NCI-H1436 treated with DMSO at 0.1 percent for 48 hours (cell line): ENCODE results near the gene MYT1.
"Not testable (repeated sequence)": the region's sequence is repeated elsewhere in the genome, so short reads cannot be mapped to it uniquely, and the experiment has no call there.

Source experiments
- DNase-seq: peaks from one replicate; lab custom pipeline; 2025; lab: John Stamatoyannopoulos, UW

Gene MYT1

DNA sequence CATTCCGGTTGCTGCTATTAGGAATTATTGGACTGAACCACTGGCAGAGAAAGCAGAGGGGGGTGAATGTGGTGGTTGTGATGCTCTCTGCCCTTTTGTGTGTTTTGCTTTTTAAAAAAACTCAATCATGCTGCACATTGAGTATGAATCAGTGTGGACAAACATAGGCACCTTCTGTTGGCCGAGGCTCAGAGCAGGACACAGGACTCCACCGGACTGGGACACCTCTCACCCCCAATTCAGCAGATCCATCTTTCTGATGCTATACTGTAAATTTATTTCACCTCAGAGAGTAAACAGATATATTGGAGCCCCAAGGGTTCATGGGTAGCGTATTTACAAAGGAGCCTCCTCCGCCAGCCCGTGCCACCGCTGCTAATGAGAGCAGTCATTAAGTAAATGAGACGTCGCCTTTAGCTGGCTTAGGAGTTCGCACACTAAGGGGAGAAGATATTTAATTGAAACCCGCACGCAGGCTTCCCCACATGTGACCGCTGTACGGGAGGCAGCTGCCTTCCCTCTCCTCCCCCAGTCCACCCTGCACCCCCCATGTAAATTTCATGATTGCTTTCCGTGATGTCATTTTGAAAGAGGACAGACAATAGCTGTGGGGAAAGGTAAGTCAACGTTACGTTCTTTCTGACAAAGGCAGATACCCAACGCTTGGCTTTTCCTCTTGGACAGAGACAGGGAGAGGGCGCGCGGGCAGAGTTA lies at the start of gene MYT1:
Gene MYT1 (plus strand): TSS at position 330 of the 714 bp plus-strand sequence. CDS start 34,410 bp downstream, outside the sequence.
- DNase-seq = peak; percentile 93

DNA sequence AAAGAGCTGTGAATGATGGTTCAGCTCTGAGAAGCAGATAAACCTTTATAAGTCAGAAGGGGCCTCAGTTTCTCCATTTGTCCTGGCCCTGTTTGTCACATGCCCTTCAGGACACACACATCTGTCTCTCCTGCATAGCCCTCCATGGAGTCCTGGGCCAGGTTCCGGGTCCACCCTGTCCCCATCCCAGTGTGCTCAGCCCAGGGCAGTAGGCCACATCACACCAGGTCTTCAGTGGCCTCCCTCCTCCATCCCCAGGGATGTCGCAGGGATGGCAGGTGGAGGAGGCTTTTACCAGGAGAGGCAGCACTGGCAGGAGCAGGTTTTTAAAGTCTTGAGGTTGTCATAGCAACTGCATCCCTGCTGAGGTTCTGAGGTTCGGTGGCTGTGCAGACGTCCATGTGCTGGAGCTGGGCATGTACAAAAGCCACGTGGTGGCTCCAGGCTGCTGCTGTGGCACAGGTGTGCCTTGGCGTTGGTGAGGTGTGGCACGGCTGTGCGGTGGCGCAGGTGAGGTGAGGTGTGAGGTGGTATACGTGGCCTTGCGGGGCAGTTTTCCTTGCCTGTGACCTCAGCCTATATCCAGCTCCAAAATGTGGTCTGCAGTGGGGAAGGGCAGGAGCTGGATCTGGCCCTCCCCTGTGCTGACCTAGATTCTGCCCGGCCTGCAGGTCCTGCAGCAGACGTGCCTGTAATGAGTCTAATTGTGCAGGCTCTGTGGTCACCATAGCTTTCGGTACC lies 48.9 kb upstream of the MYT1 start:
- no peak for DNase-seq

DNA sequence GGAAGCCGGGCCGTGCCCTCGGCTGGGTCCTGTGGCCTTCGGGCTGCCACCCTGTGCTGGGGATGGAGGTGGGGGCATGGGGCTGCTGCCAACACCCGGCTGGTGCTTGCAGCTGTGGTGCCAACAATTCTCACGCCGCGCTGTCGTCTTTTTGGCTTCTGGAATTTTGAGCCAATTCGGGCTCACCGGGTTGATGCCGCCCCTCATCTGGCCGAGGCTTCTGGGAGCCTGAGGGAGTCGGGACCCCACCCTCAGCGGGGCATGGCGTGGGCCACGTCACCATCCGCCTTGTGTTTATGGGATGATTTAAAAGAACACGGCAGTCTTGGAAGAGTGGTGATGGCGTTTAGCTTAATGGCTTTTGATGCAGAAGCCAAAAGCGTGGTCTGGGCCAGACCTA lies 48.2 kb upstream of the MYT1 start:
- no peak for DNase-seq

DNA sequence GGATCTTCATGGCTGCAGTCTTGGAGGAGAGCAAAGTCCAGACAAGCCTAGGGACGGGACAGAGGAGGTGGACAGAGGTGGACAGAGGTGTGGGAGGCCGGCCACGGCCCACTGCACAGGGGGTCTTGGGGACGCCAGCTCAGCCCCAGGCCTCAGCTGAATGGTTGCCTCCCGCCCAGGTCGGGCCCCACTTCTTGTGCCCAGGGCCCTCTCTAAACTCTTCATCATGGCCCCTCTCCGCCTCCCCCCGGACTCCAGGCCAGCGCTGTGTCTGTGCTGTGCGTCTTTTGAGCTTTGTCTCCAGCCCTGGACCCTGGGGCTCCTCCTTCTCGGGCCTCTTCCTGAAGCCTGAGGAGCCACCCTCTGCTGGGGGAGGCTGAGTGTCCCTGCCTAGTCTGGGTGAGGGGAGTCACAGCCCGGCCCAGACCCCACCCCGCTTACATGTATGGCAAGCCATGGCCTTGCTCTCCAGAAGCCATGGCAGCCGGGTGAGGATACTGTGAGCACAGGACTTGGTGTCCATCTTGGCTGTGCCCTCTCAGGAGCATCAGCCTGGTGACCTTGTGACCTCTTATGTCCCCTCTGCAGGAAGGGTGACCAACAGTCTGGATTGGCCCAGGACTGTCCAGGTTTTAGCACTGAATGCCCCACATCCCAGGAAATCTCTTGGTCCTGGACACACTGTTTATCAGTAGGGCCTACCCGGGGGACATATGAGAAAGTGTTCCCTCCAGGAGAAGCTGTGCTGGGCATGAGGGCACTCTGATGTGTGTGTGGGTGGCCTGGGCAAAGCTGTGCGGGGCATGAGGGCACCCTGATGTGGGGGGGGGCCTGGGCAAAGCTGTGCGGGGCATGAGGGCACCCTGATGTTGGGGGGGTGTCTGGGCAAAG lies 47.5 kb upstream of the MYT1 start:
- DNase-seq = no peak

DNA sequence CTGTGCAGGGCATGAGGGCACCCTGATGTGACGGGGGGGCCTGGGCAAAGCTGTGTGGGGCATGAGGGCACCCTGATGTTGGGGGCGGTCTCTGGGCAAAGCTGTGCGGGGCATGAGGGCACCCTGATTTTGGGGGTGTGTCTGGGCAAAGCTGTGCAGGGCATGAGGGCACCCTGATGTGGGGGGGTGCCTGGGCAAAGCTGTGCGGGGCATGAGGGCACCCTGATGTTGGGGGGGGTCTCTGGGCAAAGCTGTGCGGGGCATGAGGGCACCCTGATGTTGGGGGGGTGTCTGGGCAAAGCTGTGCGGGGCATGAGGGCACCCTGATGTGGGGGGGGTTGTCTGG lies 46.8 kb upstream of the MYT1 start:
- DNase-seq = not testable (repeated sequence)

DNA sequence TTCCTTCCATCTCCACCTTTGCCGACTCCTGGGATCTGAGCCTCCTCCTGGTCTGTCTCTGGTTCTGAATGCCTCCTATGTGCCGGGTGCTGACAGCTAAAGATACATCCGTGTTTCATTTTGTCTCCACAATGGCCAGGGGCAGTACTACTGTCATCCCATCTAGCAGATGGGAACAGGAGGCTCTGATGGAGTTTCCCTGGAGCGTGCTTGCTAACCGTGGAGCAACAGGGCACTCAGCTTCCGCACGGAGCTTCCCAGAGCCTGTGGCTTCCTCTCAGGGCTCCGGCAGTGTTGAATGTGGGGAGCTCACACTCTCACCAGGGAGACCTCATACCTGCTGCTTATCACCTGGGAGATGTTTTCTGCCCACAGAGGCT lies 45.0 kb upstream of the MYT1 start:
- no peak for DNase-seq

DNA sequence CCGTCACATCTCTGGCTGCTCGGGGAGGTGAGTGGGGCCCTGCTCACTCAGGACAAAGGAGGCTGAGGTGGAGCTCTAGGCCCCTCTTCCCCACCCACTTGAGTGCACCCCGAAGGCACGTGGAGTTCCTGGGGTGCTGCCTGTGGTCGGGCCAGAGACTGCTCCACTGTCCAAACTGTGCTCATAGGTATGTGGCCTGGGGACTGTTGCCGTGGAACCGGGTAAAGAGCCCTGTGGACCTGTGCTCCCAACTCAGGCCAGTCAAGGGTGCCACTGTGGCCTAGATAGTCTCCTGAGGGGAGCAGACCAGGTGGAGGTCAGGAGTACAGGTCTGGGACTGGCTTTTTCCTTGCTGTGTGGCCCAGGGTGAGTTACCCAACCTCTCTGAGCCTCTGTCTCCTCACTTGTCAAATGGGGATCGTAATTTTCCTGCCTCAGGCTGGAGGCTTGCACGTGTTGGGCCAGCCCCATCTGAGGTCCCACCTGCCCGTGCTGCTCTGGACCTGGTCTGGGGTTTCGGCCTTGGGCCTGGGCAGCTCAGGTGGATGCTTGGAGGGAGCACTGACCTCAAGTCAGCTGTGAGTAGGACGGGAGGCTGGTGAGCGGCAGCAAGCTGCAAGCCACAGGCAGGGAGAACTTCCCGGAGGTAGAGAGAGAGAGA lies 44.4 kb upstream of the MYT1 start:
- no peak for DNase-seq

DNA sequence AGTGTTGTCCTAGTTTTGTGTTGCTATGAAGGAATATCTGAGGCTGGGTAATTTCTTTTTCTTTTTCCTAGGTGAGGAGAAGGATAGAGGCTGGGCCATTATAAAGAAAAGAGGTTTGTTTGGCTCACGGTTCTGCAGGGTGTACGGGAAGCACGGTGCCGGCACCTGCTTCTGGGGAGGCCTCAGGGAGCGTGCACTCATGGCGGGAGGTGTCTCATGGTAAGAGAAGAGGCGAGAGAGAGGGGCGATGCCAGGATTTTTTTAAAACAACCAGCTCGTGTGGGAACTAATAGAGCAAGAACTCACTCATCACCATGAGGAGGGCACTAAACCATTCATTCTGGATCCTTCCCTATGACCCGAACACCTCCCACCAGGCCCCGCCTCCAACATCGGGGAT lies 42.7 kb upstream of the MYT1 start:
- no peak for DNase-seq

DNA sequence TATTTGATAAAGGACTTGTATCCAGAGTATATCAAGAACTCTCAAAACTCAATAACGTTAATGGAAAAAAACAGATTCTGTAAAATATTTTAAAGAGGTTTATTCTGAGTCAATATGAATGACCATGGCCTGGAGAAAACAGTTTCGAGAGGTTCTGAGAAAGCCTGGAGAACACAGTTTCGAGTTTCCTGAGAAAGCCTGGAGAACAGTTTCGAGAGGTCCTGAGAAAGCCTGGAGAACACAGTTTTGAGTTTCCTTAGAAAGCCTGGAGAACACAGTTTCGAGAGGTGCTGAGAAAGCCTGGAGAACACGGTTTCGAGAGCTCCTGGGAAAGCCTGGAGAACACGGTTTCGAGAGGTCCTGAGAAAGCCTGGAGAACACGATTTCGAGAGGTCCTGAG lies 41.3 kb upstream of the MYT1 start:
- not testable (repeated sequence) for DNase-seq

DNA sequence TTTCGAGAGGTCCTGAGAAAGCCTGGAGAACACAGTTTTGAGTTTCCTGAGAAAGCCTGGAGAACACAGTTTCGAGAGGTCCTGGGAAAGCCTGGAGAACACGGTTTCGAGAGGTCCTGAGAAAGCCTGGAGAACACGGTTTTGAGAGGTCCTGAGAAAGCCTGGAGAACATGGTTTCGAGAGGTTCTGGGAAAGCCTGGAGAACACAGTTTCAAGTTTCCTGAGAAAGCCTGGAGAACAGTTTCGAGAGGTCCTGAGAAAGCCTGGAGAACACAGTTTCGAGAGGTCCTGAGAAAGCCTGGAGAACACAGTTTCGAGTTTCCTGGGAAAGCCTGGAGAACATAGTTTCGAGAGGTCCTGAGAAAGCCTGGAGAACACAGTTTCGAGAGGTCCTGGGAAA lies 40.7 kb upstream of the MYT1 start:
- DNase-seq = not testable (repeated sequence)

DNA sequence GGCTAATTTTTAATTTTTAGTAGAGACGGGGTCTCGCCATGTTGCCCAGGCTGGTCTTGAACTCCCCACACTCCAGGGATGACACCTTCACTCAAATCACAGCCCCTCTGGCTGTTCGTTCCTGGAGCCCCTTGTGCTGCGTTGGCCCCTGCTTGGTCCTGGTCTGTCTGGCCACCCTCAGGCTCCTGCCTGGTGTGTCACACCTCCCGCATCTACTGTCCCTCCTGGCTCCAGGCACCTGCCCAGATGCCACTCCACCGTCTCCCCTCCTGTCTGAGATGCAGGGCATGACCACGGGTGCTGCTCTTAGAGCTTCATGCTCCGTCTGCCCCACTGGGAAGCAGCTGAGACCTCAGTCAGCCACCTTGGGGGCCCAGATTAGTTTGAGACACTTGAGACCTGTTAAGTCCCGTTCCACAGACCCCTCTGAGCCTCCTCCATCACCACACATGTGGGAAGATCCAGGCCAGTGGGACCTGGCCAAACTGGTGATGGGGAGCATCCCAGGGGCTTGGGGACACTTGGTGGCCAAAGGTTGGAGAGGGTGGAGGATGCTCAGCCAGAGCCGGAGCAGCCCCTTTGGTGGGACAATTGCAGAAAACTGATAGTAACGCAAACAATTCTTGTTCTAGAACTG lies 35.0 kb upstream of the MYT1 start:
- DNase-seq = no peak

DNA sequence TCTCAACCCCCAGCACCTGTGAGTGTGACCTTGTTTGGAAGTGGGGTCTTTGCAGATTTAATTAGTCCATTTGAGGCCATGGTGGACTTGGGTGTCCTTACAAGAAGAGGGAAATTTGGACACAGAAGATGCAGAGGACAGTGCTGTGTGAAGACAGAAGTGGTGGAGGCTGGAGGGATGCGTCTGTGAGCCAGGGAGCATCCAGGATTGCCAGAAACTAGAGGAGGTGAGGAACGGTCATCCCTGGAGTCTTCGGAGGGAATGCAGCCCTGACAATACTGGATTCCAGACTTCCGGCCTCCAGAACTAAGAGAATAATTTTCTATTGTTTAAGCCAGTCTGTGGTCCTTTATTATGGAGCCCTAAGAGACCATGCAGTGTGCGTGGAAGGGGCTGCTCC lies 34.0 kb upstream of the MYT1 start:
- no peak for DNase-seq

DNA sequence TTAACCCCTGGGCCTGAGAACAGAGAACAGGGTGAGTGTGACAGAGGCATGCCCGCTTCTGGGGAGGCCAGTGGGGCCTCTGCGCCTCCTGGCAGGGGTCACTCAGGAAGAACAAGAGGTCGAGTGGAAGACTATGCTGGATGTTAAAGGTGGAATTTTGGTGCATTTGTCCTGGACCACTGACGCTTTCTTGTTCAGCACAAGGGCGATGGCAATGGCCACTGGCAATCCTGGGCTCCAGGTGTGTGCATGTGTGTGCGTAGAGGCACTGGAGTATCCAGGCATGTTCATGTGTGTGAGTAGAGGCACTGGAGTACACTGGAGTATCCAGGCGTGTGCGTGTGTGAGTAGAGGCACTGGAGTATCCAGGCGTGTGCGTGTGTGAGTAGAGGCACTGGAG lies 33.4 kb upstream of the MYT1 start:
- no peak for DNase-seq

DNA sequence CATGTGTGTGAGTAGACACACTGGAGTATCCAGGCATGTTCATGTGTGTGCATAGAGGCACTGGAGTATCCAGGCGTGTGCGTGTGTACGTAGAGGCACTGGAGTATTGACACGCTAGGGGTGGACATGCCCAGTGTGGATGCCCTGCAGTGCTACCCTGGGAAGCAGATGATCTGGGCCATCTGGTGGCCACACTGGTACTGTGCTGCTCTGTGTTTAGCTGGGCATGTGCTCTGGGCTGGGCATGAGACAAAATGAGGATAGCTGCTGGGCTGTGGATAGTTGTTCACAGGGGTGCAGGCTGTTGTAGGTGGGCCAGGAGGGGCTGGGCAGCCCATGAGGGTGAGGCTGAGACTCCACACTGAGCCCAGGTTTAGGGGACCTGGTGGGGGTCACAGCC lies 32.8 kb upstream of the MYT1 start:
- DNase-seq = no peak

DNA sequence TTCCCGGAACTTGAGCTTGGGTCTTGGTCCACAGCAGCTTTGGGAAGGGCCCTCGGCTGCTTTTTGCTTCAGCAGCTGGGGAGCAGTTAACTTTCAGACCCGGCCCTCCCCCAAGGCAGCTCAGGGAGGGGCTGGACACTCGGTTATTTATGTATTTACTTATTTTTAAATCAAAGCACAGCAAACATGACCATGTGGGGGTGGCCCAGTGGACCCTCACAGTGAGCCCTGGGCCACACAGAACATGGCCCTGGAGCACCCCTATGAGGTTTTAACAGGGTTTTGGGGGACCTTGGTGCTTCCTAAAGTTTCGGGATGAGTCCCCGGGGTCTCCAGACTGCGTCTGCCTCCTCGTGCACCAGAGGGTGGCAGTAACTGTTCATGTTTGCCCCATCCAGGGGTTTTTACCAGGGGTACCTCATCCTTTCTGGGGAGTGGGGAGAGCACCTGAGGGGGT lies 30.3 kb upstream of the MYT1 start:
- no peak for DNase-seq

DNA sequence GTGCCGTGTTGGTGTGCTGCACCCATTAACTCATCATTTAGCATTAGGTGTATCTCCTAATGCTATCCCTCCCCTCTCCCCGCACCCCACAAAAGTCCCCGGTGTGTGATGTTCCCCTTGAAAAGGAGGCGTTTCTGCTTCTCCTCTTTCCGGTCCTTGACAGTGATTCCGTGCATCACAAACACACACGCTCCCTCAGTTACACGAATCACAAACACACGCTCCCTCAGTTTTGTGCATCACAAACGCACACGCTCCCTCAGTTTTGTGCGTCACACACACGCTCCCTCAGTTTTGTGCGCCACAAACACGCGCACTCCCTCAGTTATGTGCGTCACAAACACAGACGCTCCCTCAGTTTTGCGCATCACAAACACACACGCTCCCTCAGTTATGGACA lies 29.5 kb upstream of the MYT1 start:
- DNase-seq = not testable (repeated sequence)

DNA sequence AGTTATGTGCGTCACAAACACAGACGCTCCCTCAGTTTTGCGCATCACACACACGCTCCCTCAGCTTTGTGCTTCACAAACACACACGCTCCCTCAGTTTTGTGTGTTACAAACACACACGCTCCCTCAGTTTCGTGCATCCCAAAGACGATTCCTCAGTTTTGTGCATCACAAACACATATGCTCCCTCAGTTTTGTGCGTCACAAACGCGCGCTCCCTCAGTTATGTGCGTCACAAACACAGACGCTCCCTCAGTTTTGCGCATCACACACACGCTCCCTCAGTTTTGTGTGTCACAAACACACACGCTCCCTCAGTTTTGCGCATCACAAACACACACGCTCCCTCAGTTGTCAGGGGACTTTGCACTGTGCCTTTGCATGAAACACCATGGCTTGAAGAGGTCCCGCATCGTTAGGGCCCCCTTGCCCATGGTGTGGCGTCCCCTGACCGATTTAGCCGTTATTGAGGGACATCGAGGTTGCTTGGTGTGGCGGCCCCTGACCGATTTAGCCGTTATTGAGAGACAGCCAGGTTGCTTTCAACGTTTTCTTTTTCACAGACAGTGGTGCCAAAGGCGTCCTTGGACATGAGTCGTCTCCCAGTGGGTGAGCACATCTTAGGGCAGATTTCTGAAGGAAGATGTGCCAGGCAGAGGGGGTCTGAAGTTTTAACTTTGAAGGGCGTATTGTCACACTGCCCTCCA lies 28.1 kb upstream of the MYT1 start:
- DNase-seq = no peak

DNA sequence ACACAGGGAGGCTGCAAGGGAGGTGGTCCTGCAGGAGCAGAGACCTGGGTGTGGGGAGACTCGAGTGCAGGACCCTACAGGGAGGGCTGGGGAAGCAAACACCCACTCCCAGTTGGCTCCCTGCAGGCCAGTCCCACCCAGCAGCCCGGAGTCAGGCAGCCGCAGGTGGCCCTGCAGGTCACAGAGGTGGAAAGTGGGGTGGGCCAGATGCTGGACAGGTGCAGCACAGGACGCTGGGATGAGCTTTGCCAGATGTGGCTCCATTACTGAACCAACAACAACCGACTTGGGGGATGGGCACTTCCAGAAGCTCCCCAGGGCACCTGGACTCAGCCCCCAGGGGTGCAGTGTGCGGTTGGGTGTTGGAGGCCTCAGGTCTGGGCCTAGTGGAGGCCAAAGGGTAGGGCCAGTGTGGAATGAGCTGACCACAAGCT lies 26.6 kb upstream of the MYT1 start:
- DNase-seq = no peak

DNA sequence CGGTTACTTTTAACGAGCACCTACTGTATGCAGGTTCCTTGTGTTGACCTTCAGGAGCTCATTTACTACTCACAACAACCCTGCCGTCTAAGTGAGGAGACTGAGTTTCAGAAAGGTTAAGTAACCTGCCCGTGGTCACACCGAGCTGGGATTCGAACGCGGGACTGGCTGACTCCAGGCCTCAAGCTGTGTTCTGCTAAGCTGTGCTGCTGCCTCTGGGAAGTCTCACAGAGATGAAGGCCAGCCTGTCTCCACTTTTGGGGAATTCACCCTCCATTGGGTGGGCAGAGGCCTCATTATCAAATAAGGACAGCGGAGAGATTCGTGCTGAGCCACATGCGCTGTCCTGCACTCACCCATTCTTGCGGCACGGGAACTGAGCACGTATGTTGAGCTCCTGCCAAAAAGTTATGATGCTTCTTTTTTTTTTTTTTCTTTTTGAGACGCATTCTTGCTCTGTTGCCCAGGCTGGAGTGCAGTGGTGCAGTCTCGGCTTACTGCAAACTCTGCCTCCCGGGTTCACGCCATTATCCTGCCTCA lies 25.9 kb upstream of the MYT1 start:
- DNase-seq = no peak

DNA sequence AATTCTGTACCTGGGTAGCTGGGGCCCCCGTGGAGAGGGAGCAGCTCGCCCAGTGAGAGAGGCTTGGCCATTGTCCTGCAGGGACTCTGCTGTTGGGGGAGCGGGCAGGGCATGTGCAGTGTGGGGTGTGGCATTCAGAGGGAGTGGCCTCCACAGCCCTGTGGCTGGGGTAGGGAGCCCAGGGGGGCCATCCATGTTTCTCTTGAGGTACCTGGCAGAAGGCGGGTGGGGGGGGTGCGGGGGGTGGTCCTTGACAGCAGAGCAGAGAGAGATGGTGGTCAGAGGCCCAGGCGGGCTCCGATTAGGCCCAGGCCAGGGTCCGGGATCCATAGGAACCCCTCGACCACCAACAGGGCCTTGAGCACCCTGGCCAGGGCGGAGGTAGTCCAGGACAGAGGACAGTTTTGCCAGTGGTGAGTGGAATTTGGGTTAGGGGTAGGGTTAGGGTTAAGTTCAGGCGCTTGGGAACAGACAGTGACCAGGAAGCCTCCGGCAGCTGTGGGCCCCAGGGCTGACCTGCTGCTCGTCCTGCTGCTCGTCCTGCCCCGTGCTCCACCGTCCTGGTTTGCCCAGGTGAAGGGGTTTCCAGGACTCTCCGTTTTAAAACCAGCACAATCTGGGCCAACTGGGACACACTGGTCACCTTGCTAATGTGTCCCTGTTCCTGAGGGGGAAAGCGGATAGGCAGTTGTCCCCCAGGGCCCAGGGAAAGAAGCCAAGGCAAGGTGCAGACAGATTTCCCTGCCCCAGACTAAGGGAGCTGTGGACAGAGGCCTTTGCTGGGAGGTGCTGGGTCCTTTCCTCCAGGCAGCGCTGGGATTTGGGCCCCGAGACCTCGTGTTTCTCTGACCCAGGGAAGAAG lies 24.8 kb upstream of the MYT1 start:
- DNase-seq = no peak
